Liver (tissue), 9 donors: Measurements from ENCODE around the gene ECHDC3. TPM values are rescaled to one million over a fixed set of nuclear protein-coding genes. Genes with fewer than 3 reads are reported as not detected.

Source experiments
- DNase-seq: peaks from one replicate; pipeline ENCODE4 v3.0.0-alpha.2; 2017; ENCODE audit warnings: low spot score
- H3K27ac ChIP-seq, 2 donors: one replicate each; pipeline ENCODE4 v1.7.0; 2013; ENCODE audit warnings: inconsistent platforms in 2 of 2, low read length in 2 of 2, control low read depth in 1 of 2, low read depth in 1 of 2, mild to moderate bottlenecking in 1 of 2
- H3K27me3 ChIP-seq, 4 donors: one replicate each; pipeline versions ENCODE4 v1.6.1 to v1.7.0; 2013; ENCODE audit warnings: low read length in 3 of 4, inconsistent platforms in 1 of 4, mild to moderate bottlenecking in 1 of 4, moderate library complexity in 1 of 4; ENCODE audit not compliant: control insufficient read depth in 4 of 4, insufficient read depth in 4 of 4
- H3K36me3 ChIP-seq, 4 donors: one replicate each; pipeline versions ENCODE4 v1.6.1 to v1.7.0; 2013; ENCODE audit warnings: low read length in 3 of 4, mild to moderate bottlenecking in 3 of 4, low read depth in 1 of 4, moderate library complexity in 1 of 4; ENCODE audit not compliant: control insufficient read depth in 4 of 4, insufficient read depth in 3 of 4
- H3K4me1 ChIP-seq, 4 donors: one replicate each; pipeline versions ENCODE4 v1.6.1 to v1.7.0; 2013; ENCODE audit warnings: low read length in 3 of 4, mild to moderate bottlenecking in 3 of 4, moderate library complexity in 1 of 4; ENCODE audit not compliant: control insufficient read depth in 4 of 4, insufficient read depth in 4 of 4
- H3K4me3 ChIP-seq, 3 donors: one replicate each; pipeline versions ENCODE4 v1.6.1 to v1.7.0; 2013; ENCODE audit warnings: low read length in 3 of 3, control low read depth in 1 of 3, low read depth in 1 of 3, mild to moderate bottlenecking in 1 of 3
- H3K9ac ChIP-seq, 2 donors: one replicate each; pipeline ENCODE4 v1.7.0; 2013; ENCODE audit warnings: low read length in 2 of 2, mild to moderate bottlenecking in 2 of 2, moderate library complexity in 2 of 2, control low read depth in 1 of 2, low read depth in 1 of 2
- H3K9me3 ChIP-seq, 4 donors: one replicate each; pipeline versions ENCODE4 v1.6.1 to v1.7.0; 2013; ENCODE audit warnings: low read length in 3 of 4; ENCODE audit not compliant: control insufficient read depth in 4 of 4
- EGR1 ChIP-seq, 2 donors: IDR thresholded peaks; 2 replicates each; pipeline ENCODE4 v1.6.1; 2016 to 2018; ENCODE audit warnings: antibody characterized with exemption in 2 of 2, low read depth in 2 of 2
- FOXA1 ChIP-seq: IDR thresholded peaks from 2 replicates; pipeline ENCODE4 v1.6.1; 2016; ENCODE audit warnings: antibody characterized with exemption
- FOXA2 ChIP-seq: IDR thresholded peaks from 2 replicates; pipeline ENCODE4 v1.6.1; 2016; ENCODE audit warnings: antibody characterized with exemption
- GABPA ChIP-seq, 2 donors: IDR thresholded peaks in 1 of 2; conservative IDR thresholded peaks in 1 of 2; 2 replicates each; pipeline ENCODE4 v1.6.1; 2016; ENCODE audit warnings: antibody characterized with exemption in 2 of 2, mild to moderate bottlenecking in 1 of 2, moderate library complexity in 1 of 2
- HNF4A ChIP-seq, 2 donors: conservative IDR thresholded peaks; 2 replicates each; pipeline ENCODE4 v1.6.1; 2016; ENCODE audit warnings: antibody characterized with exemption in 2 of 2, mild to moderate bottlenecking in 2 of 2
- HNF4G ChIP-seq: IDR thresholded peaks from 2 replicates; pipeline ENCODE4 v1.6.1; 2016; ENCODE audit warnings: antibody characterized with exemption
- JUND ChIP-seq, 2 donors: IDR thresholded peaks; 2 replicates each; pipeline ENCODE4 v1.6.1; 2016; ENCODE audit warnings: antibody characterized with exemption in 2 of 2
- NR2F2 ChIP-seq: IDR thresholded peaks from 2 replicates; pipeline ENCODE4 v1.6.1; 2016; ENCODE audit warnings: antibody characterized with exemption
- RAD21 ChIP-seq, 2 donors: IDR thresholded peaks; 2 replicates each; pipeline ENCODE4 v1.6.1; 2016; ENCODE audit warnings: antibody characterized with exemption in 2 of 2, mild to moderate bottlenecking in 2 of 2
- RXRA ChIP-seq, 2 donors: IDR thresholded peaks; 2 replicates each; pipeline ENCODE4 v1.6.1; 2017 to 2018; ENCODE audit warnings: antibody characterized with exemption in 2 of 2, mild to moderate bottlenecking in 1 of 2
- SP1 ChIP-seq: IDR thresholded peaks from 2 replicates; pipeline ENCODE4 v1.6.1; 2018; ENCODE audit warnings: antibody characterized with exemption, mild to moderate bottlenecking
- TAF1 ChIP-seq: conservative IDR thresholded peaks from 2 replicates; pipeline ENCODE4 v1.6.1; 2016; ENCODE audit warnings: antibody characterized with exemption, mild to moderate bottlenecking
- YY1 ChIP-seq: IDR thresholded peaks from 2 replicates; pipeline ENCODE4 v1.6.1; 2016; ENCODE audit warnings: antibody characterized with exemption, mild to moderate bottlenecking
- ZBTB33 ChIP-seq: IDR thresholded peaks from 2 replicates; pipeline ENCODE4 v1.6.1; 2016; ENCODE audit warnings: antibody characterized with exemption
- WGBS: extraction: QIAGEN DNeasy Blood & Tissue Kit; methylation state at CpG from one replicate; pipeline ENCODE4 v1.1.7; 2013; 5-methylcytosine and 5-hydroxymethylcytosine counted together
- polyA plus RNA-seq, 2 donors: library from polyadenylated mRNA; stranded (reverse) in 1 of 2; unstranded in 1 of 2; fragments of 200-250 nt in 1 of 2; fragments of >200 nt in 1 of 2; fragmentation: Nextera tagmentation in 1 of 2; extraction: Ambion mirVana in 1 of 2; gene quantifications; one replicate each; pipeline versions ENCODE4 v1.2.1 to v1.2.3, GENCODE V29; 2013 to 2015
- total RNA-seq, 2 donors: library from RNA; depleted of rRNA; stranded (reverse); fragments of >200 nt; gene quantifications; one replicate each; pipeline ENCODE4 v1.2.3, GENCODE V29; 2014
- TF ChIP-seq, protein P1 (sequence below): fragments of 150-350 bp; IDR thresholded peaks from 2 replicates; pipeline ENCODE4 v1.5.1; 2017; ENCODE audit warnings: improper control_type of control experiment, low read depth, low read length; ENCODE audit not compliant: missing input control
- TF ChIP-seq, protein P2 (sequence below): IDR thresholded peaks from 2 replicates; pipeline ENCODE4 v1.6.1; 2016; ENCODE audit warnings: antibody characterized with exemption
- TF ChIP-seq, protein P3 (sequence below): IDR thresholded peaks from 2 replicates; pipeline ENCODE4 v1.6.1; 2016; ENCODE audit warnings: antibody characterized with exemption
- TF ChIP-seq, protein P4 (sequence below): IDR thresholded peaks from 2 replicates; pipeline ENCODE4 v1.6.1; 2016; ENCODE audit warnings: antibody characterized with exemption, mild to moderate bottlenecking
- donor health status: healthy.
- donor health status: healthy.
- donor health status: healthy.
- donor health status: healthy.
- donor health status: healthy.

ECHDC3 gene
- total and polyA plus RNA-seq, 4 donors, result 6.1 to 144 (median 97.3) TPM

DNA sequence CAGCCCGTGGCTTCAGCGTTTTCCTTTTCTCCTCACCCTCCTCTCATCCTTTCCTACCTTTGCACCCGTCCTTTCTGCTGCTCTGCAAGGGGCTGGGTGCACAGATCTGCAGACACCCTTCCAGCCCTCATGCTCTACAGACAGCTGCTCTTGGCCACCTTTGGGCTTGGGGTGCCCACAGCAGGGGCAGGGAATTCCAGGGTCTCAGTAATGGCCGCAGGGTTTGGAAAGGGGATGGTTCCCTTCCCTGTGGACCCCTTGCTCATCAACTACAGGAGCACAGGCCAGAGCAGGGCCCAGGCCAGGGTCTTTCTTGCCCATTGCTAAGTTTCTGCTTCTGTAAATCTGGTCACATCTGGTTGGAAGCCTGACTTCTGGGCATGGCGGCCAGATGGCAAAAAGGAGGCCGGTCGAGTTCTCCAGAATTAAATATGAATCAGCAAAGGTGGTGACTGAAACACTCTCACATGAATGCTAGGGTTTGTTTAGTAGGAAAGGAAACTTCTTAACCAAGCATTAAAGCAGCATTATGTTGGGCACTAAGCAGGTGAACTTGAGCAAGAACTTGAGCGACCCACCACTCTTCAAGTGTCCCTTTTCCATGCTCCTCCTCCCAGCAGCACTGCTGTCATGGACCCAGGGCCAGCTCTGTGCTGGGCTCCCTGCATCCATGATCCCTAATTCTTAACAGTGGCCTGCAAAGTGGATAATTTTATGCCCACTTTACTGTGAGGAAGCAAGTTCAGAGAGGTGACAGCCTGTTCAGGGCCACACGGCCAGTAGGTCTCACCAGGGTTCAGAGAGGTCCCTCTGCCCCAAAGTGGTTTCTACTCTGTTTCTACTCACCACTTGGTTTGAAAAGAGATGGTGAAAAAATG is 1.5 kb downstream of the ECHDC3 start:
- TF ChIP-seq, protein P1, sequence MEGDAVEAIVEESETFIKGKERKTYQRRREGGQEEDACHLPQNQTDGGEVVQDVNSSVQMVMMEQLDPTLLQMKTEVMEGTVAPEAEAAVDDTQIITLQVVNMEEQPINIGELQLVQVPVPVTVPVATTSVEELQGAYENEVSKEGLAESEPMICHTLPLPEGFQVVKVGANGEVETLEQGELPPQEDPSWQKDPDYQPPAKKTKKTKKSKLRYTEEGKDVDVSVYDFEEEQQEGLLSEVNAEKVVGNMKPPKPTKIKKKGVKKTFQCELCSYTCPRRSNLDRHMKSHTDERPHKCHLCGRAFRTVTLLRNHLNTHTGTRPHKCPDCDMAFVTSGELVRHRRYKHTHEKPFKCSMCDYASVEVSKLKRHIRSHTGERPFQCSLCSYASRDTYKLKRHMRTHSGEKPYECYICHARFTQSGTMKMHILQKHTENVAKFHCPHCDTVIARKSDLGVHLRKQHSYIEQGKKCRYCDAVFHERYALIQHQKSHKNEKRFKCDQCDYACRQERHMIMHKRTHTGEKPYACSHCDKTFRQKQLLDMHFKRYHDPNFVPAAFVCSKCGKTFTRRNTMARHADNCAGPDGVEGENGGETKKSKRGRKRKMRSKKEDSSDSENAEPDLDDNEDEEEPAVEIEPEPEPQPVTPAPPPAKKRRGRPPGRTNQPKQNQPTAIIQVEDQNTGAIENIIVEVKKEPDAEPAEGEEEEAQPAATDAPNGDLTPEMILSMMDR, result no peak
- TF ChIP-seq ZBTB33 (no peak), HNF4A (conservative IDR thresholded peaks at IDR 0.05) (no peak), NR2F2 (no peak), JUND (IDR thresholded peaks at IDR 0.05) (no peak), FOXA2 (no peak), TAF1 (no peak), RXRA (IDR thresholded peaks at IDR 0.05) (no peak), YY1 (no peak), SP1 (no peak), EGR1 (IDR thresholded peaks at IDR 0.05; ENCODE audit: low read depth in 2 of 2) (no peak), GABPA (IDR thresholded peaks at IDR 0.05 in 1 of 2, conservative IDR thresholded peaks at IDR 0.05 in 1 of 2) (no peak), FOXA1 (no peak), HNF4G (no peak), RAD21 (IDR thresholded peaks at IDR 0.05) (no peak)
- TF ChIP-seq, protein P2, sequence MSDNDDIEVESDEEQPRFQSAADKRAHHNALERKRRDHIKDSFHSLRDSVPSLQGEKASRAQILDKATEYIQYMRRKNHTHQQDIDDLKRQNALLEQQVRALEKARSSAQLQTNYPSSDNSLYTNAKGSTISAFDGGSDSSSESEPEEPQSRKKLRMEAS, result no peak
- TF ChIP-seq, protein P3, sequence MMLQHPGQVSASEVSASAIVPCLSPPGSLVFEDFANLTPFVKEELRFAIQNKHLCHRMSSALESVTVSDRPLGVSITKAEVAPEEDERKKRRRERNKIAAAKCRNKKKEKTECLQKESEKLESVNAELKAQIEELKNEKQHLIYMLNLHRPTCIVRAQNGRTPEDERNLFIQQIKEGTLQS, result no peak
- TF ChIP-seq, protein P4, sequence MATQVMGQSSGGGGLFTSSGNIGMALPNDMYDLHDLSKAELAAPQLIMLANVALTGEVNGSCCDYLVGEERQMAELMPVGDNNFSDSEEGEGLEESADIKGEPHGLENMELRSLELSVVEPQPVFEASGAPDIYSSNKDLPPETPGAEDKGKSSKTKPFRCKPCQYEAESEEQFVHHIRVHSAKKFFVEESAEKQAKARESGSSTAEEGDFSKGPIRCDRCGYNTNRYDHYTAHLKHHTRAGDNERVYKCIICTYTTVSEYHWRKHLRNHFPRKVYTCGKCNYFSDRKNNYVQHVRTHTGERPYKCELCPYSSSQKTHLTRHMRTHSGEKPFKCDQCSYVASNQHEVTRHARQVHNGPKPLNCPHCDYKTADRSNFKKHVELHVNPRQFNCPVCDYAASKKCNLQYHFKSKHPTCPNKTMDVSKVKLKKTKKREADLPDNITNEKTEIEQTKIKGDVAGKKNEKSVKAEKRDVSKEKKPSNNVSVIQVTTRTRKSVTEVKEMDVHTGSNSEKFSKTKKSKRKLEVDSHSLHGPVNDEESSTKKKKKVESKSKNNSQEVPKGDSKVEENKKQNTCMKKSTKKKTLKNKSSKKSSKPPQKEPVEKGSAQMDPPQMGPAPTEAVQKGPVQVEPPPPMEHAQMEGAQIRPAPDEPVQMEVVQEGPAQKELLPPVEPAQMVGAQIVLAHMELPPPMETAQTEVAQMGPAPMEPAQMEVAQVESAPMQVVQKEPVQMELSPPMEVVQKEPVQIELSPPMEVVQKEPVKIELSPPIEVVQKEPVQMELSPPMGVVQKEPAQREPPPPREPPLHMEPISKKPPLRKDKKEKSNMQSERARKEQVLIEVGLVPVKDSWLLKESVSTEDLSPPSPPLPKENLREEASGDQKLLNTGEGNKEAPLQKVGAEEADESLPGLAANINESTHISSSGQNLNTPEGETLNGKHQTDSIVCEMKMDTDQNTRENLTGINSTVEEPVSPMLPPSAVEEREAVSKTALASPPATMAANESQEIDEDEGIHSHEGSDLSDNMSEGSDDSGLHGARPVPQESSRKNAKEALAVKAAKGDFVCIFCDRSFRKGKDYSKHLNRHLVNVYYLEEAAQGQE, result no peak
- Histone ChIP-seq H3K9ac (no peak overlapping the region), H3K9me3 (no peaks in the 10 kb centered on the region), H3K4me3 (peak overlapping the region in 2 of 3 donors; percentile 72 to 74), H3K27me3 (no peaks in the 10 kb centered on the region), H3K27ac (peak overlapping the region in 1 of 2 donors; percentile 82), H3K4me1 (peaks cover 4 to 39% (median 31%) of the 10 kb centered on the region in 4 donors), H3K36me3 (peaks cover 0 to 1% (median 0%) of the 10 kb centered on the region in 4 donors)
- no peak for DNase-seq
- 75% methylated on average over 9 of the region's 9 CpGs for WGBS
